ENCODE results near the gene CUX1.
"Not testable (repeated sequence)": the region's sequence is repeated elsewhere in the genome, so short reads cannot be mapped to it uniquely, and the experiment has no call there.

CUX1 gene

DNA sequence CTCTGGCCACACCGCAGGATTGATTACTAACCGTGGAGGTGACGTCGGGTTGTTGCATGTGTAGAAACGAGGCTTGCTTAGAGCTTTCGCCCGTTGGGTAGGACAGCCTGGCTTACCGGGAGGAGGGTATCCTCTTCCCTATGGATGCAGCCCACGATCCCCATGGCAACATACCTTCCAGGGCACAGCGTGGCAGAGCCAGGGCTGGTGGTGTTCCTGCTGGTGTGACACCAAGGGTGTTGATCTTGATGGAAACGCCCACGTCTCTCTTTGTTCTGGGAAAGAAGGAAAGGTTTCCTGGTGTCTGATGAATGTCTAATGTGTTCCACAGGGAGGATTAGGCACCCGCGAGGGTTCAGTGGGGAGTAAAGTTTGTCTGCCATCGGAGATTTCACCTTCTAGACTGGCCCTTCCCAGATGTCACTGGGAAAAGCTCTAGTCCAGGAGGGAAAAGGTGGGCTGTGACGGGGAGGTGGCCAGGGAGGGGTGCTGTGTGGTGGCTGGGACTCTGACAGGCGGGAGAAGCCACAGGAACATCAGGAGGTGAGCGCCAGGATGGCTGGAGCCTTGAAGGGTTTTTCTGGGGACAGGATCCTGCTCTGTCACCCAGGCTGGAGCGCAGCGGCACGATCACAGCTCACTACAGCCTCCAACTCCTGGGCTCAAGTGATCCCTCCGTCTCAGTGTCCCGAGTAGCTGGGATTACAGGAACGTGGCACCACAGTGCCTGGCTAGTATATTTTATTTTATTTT lies 102.1 kb downstream of the CUX1 start:
- no peak for DNase-seq

DNA sequence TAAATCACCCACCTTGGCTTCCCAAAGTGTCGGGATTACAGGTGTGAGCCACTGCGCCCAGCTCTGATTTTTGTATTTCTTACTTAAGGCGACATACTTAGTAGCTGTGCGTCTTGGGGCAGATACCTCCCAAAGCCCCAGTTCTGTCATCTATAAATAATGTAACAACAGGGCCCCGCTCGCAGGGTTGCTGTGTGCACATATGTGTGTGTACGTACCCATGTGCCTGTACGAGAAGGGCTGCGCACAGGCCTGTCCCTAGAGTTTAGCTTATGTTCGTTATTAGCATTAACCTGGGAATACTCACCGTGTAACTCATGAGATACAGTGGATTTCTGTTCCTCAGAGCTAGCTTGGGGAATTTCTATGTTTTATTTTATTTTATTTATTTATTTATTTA lies 103.6 kb downstream of the CUX1 start:
- no peak for DNase-seq

DNA sequence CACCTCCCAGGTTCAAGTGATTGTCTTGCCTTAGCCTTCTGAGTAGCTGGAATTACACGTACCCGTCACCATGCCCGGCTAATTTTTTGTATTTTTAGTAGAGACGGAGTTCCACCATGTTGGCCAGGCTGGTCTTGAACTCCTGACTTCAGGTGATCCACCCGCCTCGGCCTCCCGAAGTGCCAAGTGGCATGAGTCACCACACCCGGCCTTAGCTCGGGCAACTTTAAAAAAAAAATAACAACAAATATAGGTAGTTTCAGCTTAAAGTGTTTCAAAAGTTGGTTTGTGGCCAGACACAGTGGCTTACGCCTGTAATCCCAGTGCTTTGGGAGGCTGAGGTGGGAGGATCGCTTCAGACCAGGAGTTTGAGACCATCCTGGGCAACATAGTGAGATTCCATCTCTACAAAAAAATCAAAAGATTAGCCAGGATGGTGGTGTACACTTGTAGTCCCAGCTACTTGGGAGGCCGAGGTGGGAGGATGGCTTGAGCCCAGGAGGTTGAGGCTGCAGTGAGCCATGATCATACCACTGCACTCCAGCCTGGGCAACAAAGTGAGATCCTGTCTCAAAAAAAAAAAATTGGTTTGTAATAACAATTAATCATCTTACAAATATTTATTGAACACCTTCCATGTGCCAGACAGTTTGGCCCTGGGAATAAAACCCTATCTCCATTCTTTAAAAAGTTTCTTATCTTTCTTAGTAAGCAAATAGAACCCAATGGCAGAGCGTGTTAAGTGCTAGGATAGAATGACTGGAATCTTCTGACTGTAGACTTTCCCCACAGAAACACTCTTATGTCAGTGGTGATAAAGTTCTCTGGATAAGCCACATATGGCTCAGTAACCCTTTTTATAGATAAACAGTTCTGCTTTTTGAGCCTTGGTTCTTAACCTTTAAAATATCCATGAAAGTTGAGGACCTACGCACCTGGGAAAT lies 104.4 kb downstream of the CUX1 start:
- DNase-seq, result not testable (repeated sequence)

DNA sequence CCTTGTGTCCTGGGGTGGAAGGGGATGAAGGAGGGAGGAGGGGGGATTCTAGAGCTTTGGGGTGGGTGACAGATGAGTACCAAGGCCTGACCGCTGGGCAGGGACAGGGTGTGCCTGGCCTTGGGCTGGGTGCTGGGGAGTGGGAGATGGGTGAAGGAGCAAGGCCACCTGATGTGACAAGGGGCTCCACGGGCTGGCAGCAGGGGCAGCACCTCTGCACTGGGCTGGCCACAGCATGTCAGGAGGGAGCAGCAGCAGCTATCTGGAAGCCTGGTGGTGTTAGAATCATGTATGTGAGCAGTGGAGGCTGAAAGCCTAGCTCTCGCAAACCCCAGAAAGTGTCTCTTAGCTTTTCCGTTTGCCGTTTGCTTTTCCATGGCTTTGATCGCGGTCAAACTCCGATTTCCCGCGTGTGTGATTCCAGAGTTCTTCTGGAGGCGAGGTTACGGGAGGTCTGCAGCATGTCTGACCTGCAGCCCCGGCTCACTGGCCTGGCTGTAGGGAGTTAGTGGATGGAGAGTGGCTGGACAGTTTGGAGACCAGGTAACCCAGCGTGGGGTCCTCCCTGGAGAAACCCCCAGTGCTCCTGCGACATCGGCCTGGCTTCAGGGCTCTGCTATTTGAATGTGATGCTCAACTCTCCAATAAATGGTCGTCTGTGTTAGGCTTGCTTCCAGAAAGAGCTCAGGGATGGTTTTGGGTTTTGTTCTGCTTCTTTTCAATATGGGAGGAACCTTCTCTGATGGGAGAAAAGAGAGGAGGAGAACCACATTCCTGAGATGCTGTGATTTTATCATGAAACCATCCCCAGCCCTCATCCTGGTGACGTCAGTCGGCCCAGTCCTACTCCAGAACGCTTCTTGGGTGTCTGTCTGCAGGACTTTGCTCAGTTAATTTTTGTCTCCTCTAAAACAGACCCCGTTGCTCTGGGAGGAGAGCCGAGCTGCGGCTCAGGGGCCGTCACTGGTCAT lies 105.5 kb downstream of the CUX1 start:
- no peak for DNase-seq

DNA sequence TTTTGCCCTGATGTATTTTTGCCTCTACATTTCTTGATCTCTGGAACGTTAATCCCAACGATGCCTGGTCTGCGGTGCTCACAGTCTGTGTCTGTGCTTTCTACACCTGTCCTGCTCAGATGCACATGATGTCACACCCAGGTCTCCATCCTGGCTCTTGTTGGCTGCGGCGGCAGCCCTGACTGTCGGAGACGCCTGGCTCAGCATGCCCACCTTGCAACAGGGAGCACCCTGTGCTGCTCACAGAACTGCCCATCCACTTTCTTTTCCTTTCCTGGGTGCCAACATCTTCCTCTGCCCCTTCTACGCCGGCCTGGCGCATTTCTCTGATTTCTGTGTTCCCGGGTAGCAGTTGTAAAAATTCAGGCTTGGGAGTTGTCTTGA lies 106.2 kb downstream of the CUX1 start:
- DNase-seq, result no peak

DNA sequence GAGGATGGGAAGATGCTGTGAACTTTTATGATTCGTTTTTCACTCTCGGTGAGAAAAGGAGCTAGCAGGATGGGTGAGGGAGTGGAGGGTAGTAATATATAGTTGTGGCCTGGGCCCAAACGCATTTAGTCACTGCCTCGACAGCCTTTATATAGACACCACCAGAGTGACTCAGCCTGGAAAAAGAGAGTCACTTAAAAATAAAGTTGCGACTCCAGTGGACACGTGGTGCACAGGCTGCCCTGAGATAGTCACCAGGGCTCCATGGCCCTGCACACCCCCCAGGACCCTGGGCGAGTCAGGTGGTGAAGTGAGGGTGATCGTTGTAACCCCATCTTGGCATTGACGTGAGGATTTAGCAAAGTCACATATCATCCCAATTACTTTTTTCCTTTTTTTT lies 106.7 kb downstream of the CUX1 start:
- DNase-seq, result no peak

DNA sequence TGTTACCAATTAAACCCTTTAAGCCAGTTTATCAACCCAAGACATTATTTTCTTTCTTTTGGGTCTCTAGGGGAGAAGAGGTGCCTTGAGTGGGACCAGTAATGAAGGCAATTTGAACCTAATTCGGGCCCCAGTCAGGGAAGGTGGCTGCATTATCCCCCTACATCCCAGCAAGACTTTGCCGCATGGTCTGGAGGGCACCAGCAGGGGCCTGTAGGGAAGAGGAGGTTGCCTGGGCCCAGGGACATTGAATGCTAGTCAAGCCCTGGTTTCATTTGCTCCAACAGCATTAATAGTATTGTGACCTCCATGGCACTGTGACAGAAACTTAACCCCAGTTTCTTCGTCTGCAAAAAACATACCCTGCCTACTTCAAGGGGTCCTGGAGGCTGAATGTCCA lies 108.8 kb downstream of the CUX1 start:
- no peak for DNase-seq

DNA sequence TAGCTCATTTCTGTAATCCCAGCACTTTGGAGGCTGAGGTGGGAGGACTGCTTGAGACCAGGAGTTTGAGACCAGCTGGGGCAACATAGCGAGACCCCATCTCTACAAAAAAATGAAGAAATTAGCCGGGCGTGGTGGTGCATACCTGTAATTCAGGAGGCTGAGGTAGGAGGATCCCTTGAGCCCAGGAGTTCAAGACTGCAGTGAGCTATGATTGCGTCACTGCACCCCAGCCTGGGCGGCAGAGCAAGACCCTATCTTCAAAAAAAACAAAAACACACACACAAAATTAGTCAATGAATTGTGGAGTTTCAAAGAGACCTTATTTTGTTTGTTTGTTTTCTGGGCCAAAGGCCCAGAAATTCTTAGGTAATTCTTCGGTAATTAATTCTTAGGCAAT lies 110.0 kb downstream of the CUX1 start:
- DNase-seq, result no peak

DNA sequence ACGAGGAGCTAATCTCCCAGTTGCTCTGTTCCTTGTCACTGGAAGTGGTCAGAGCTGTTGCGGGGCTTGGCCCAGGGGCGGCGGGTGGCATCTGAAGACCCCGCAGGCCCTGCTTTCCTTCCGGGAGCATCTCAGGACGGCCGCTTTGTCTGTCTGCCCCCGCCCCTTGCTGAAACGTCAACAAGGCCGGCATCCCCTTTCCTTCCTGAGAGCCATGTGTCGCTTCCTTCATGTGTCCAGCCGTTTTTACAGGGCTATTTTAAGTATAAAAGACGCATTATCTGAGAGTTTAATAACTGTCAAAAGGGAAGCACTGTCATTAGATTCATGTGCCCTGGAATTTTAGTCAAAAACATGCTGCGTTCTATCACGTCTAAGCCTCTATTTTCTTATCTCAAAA lies 110.4 kb downstream of the CUX1 start:
- no peak for DNase-seq

DNA sequence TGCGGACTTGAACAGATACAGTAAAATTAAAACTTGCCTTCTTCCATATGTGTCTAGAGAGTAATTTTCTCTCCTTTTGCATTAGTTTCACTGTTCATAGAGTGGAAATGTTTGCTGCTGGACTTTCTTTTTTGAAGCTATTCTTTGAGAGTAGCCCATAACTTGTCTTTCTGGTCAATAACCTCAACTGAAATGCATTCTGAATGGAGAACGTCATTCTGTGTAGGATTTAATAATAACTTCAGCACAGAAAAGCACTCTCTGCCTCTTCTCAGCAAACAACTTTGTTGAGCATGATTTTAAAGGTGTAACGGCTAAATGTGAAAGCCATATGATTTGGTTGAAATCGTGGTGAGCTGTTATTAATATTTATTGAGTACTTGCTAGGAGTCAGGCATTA lies 111.8 kb downstream of the CUX1 start:
- DNase-seq, result no peak

DNA sequence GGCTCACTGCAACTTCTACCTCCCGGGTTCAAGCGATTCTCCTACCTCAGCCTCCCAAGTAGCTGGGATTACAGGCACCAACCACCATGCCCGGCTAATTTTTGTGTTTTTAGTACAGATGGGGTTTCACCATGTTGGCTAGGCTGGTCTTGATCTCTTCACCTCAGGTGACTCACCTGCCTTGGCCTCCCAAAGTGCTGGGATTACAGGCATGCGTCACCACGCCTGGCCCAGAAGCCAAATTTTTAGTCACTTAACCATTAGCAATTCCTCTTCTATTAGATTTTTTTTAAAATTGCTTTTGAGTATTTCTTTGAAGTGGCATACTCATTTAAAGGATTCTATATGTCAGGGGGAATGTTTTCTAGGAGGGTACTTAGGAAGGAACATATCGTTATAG lies 112.5 kb downstream of the CUX1 start:
- DNase-seq, result not testable (repeated sequence)

DNA sequence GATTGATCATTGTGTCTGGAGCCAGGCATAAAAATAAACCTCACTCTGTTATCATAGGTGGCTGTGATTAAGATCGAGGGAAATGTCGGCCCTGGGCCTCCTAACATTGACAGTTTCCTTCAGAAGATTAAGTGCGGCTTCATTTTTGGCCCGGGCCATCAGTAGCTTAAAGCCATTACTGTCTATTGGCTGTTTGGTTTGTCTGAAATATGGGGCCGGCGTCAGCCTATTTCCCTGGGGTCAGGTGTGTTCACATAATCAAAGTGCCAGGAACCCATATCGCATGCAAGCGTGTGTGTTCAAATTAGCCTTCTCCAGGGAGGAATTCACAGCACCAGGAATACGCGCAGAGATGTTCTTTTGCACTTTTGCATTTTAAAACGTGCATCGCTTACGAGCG lies 114.7 kb downstream of the CUX1 start:
- DNase-seq, result no peak

DNA sequence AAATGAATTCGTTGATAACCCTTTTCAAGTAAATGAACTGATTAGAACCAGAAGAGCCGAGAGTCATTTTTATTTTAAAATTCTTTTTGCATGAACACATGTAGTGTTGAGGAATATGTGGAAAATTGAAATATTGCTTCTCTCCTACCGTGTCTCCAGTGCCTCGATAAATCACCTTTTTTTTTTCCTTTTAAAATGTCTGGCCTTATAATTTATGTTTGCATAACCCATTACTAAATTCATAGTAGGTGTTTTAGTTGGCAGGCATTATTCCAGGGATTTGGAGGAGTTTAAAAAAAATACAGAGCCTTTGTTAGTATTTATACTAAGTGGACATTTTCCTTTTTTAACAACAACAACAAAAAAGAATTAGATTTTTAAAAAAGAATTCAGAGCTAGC lies 115.6 kb downstream of the CUX1 start:
- no peak for DNase-seq

DNA sequence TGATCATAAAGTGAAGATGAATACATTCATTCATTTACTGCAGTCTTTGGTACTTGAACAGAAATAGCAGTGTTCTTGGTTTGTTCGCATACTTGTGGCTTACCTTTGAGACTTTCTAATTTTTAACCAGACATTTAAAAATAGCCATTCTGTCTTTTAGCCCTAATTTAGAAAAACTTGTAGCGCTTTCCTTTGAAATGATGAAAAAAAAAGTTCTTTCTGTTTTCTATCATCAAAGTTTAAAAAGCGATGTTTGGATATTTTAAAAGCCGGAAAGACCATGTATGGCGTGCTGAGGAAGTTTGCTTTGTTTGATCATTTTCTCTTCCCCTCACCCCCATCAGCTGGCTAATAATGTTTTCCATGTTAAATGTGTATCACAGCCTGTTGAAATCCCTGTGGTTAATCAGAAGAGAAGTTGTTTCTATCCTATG lies 116.3 kb downstream of the CUX1 start:
- DNase-seq, result no peak

DNA sequence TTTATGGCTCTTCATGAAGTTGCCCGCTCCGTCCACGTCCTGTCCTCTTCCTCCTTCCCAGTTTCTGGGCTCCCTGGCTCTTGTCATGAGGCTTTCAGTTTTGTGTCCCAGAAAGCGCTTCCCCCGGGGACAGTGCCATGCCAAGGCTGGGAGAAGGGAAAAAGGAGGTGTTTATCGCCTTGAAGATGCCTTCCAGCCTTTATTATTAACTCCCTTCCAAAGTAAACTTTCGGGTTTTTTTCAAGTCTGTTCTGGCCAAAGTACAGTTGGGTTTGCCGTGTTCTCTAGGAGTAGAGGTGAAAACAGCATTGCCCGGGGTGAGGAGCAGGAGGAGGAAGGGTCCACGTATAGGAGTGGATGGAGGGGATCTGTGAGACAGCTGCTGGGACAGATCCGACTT lies 117.2 kb downstream of the CUX1 start:
- DNase-seq, result no peak

DNA sequence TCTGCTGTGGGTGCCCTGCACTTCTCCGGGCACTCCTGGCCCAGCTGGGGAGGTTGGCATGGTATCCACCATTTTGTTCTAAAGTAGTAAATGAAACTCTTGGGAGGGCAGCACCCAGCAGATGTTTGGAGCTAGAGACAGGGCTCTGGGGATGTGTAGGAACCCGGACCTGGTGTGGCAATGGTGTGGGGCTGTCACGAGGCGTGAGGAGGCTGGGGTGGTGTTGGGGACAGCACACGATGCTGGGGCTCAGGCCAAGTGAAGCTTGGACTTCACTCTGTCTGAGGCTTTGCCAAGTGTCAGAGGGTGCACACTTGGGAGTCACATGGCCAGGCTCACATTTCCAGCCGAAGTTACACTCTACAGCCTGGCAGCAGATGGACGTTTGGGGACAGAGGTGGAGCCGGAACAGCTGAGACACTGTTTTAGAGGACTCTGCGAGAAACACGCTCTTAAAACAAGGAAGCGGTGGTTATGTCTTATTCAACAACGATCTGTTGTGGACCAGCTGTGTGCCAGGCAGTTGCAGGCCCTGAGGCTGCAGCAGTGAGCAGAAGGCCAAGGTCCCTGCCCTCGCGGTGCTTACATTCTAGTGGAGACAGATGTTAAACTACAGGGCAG lies 118.2 kb downstream of the CUX1 start:
- no peak for DNase-seq

DNA sequence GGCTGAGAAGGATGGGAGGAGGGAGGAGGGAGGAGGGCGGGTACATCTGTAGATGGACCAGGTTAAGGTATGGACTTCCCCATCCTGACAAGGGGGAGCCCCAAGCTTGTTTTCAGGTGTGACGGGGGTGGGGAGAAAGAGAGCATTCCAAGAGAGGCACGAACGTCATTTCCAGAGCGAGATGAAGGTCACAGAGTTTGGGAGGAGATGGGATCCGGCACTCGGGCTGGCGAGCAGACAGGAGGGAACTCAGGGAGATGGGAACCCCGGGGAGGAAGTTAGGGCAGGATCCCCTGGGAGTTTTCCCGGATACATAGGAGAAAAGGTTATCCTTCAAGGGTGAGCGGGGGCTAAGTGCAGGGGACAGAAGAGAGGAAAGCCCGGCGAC lies 118.8 kb downstream of the CUX1 start:
- no peak for DNase-seq

DNA sequence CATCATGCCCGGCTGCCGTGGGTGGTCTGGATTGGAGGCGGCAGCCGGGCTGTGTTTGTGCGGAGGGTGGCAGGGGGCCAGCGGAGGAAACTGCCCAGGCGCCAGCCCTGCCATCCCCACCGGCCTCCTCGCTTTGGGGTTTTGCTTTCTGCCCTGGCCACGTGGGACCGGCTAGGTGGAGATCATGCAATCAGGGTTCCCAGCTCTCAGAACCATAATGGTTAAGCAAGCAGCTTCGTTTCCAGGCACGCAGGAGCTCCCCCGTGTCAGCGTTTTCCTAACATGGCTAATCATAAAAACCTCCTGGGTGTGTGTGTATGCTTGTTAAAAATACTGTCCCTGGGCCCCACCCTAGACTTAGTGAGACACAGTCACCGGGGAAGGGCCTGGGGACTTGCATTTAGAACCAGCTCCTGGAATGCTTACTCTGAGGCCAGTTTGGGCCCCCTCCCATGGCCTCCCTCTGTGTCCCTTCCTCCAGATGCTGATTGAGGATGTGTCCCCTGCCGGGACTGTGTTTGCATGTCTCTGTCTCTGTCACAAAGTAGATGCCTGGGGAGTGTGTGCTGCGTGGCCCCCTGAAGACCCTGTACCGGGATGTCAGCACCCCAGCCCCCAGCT lies 119.3 kb downstream of the CUX1 start:
- no peak for DNase-seq

DNA sequence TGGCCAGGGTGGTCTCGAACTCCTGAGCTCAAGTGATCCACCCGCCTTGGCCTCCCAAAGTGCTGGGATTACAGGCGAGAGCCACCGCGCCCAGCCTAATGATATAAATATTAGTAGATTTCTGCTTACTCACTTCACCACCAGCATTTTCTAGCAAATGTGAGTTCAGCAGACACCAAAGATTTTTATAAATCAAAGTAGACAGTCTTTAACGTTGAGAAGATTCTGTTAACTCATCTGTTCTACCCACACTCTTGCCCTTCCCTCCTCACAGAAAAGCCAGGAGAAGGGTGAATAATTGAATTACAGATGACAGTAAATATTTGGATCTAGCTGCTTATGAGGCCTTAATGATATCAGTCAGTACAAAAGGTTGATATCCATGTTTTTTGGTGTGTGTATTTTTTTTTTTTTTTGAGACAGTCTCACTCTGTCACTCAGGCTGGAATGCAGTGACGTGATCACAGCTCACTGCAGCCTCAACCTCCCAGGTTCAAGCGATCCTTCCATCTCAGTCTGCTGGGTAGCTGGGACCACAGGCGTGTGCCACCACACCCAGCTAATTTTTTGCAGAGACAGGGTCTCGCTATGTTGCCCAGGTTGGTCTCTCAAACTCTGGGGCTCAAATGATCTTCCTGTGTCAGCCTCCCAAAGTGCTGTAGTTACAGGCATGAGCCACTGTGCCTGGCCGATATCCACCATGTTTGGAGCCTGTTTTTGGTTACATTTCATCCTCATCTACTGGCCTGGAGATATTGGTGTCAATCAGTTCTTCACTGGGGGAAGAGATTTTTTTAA lies 120.5 kb downstream of the CUX1 start:
- DNase-seq, result no peak

DNA sequence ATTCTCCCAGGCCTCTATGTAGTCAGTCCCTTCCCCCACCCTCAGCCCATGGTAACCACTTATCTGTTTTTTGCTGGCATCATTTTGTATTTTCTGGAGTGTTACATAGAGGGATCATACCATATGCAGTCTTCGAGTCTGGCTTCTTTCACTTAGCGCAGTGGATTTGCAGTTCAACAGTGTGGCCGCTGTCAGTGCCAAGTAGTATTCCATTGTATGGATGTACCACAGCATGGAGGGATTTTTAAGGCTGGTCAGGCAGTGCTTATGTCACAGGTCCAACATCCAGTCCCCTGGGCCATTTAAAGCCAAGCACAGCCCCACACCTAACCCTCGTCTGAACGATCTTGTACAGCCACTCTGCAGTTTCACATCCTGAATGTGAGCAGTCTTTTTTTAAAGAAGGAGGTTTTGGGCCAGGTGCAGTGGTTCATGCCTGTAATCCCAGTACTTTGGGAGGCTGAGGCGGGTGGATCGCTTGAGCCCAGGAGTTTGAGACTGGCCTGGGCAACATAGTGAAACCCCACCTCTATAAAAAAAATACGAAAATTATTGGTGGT lies 121.8 kb downstream of the CUX1 start:
- no peak for DNase-seq

DNA sequence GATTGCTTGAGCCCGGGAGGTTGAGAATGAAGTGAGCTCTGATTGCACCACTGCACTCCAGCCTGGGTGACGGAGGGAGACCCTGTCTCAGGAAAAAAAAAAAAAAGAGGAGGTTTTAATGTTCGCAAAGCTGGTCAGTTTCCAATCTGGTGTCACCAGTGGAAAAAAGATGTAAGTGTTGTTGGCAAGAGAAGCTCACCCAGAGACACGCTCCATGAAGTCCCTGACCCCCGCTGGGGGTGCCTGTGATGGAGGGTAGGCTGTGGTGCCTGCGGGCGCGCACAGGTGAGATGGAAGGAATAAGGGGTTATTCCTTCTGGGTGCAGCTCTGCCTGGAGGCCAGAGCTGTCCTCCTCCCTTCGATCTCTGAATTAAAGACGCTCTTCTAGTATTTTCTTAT lies 122.7 kb downstream of the CUX1 start:
- no peak for DNase-seq
